RWPE2 (cell line): ENCODE data around the gene LCN1.
A peak's percentile ranks its signal among the peaks of the same experiment; 100 is the strongest.

Experiments
- ATAC-seq: fragments of 200-7000 bp; cut with Tn5 transposase; 3 replicates; pipeline ENCODE4 v1.9.1; 2021; ENCODE audit warnings: low read depth
- DNase-seq: peaks from one replicate; pipeline ENCODE4 v3.0.0-alpha.2; 2020; ENCODE audit warnings: low spot score
- H3K27ac ChIP-seq: fragments of 450-650 bp; 2 replicates; pipeline ENCODE4 v1.5.1; 2017; ENCODE audit warnings: mild to moderate bottlenecking; ENCODE audit not compliant: poor library complexity, severe bottlenecking
- H3K27me3 ChIP-seq: fragments of 250-450 bp; sonication (Bioruptor Pico); 2 replicates; pipeline ENCODE4 v1.5.1; 2021; ENCODE audit warnings: mild to moderate bottlenecking, moderate library complexity; ENCODE audit not compliant: insufficient read depth, poor library complexity, severe bottlenecking
- H3K36me3 ChIP-seq: fragments of 250-450 bp; sonication (Bioruptor Pico); 2 replicates; pipeline ENCODE4 v1.5.1; 2020; ENCODE audit warnings: low read depth, mild to moderate bottlenecking, moderate library complexity
- H3K4me1 ChIP-seq: fragments of 250-450 bp; sonication (Bioruptor Pico); 2 replicates; pipeline ENCODE4 v1.5.1; 2021; ENCODE audit warnings: mild to moderate bottlenecking, moderate library complexity; ENCODE audit not compliant: insufficient read depth, poor library complexity, severe bottlenecking
- H3K4me3 ChIP-seq: fragments of 250-450 bp; sonication (Bioruptor Pico); 2 replicates; pipeline ENCODE4 v1.5.1; 2021; ENCODE audit warnings: mild to moderate bottlenecking, moderate library complexity; ENCODE audit not compliant: severe bottlenecking
- H3K9me3 ChIP-seq: fragments of 250-450 bp; sonication (Bioruptor Pico); 2 replicates; pipeline ENCODE4 v1.5.1; 2021; ENCODE audit warnings: mild to moderate bottlenecking, moderate library complexity; ENCODE audit not compliant: severe bottlenecking
- CTCF ChIP-seq: fragments of 450-650 bp; IDR thresholded peaks from one replicate; pipeline ENCODE4 v1.5.1; 2017; ENCODE audit warnings: mild to moderate bottlenecking, moderate library complexity; ENCODE audit not compliant: poor library complexity, severe bottlenecking

The LCN1 gene

GRCh38 chr9:135570456-135570855 lies 49.2 kb downstream of the LCN1 start:
- ATAC-seq = no peak
- DNase-seq = no peak

DNA sequence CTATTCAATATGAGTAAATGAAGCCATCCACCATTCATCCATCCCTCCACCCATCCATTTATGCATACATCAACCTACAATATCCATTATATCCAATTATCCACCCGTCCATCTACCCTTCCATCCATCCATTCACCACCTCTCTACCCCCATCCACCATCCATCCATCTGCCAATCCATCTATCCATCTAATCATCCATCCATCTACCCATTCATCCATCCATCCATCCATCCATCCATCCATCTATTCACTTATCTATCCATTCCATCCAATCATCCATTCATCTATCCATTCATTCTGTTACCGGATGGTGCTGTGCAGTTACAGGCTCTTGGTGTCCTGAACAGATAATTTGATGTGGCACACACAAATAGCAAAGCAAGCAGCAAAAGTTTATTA lies 51.0 kb downstream of the LCN1 start:
- no peak for TF ChIP-seq CTCF
- peaks cover 26% of the 10 kb centered on the region for H3K27me3 ChIP-seq
- DNase-seq (no peak), ATAC-seq (no peak)
- no peak overlapping the region for H3K4me3 ChIP-seq
- no peak overlapping the region for H3K27ac ChIP-seq
- H3K36me3 ChIP-seq = no peaks in the 10 kb centered on the region
- peaks cover 3% of the 10 kb centered on the region for H3K9me3 ChIP-seq
- no peaks in the 10 kb centered on the region for H3K4me1 ChIP-seq

More at GRCh38 chr9:135570456-135570855, 49.2 kb downstream of the LCN1 start:
- no peak for TF ChIP-seq CTCF
- Histone ChIP-seq H3K27me3 (peaks cover 28% of the 10 kb centered on the region), H3K4me3 (no peak overlapping the region), H3K27ac (no peak overlapping the region), H3K36me3 (no peaks in the 10 kb centered on the region), H3K4me1 (no peaks in the 10 kb centered on the region), H3K9me3 (peaks cover 3% of the 10 kb centered on the region)

- Histone ChIP-seq H3K27ac (no peak overlapping the region), H3K27me3 (peaks cover 22% of the 10 kb centered on the region), H3K36me3 (no peaks in the 10 kb centered on the region), H3K4me3 (no peak overlapping the region), H3K9me3 (peaks cover 3% of the 10 kb centered on the region), H3K4me1 (no peaks in the 10 kb centered on the region)
- ATAC-seq (no peak), DNase-seq (no peak)
- no peak for TF ChIP-seq CTCF
These were observed 51.9 kb downstream of the LCN1 start for GRCh38 chr9:135573124-135573523.

GRCh38 chr9:135574331-135574730 lies 53.1 kb downstream of the LCN1 start:
- DNase-seq (no peak), ATAC-seq (no peak)
- no peak for TF ChIP-seq CTCF
- Histone ChIP-seq H3K36me3 (no peaks in the 10 kb centered on the region), H3K27ac (no peak overlapping the region), H3K4me1 (no peaks in the 10 kb centered on the region), H3K27me3 (peaks cover 19% of the 10 kb centered on the region), H3K4me3 (no peak overlapping the region), H3K9me3 (no peaks in the 10 kb centered on the region)

- H3K36me3 ChIP-seq = no peaks in the 10 kb centered on the region
- ATAC-seq (no peak), DNase-seq (peak; percentile 52)
- no peaks in the 10 kb centered on the region for H3K9me3 ChIP-seq
- peaks cover 15% of the 10 kb centered on the region for H3K27me3 ChIP-seq
- no peak overlapping the region for H3K27ac ChIP-seq
- H3K4me1 ChIP-seq = no peaks in the 10 kb centered on the region
- no peak for TF ChIP-seq CTCF
- H3K4me3 ChIP-seq = no peak overlapping the region
These were observed 53.7 kb downstream of the LCN1 start for GRCh38 chr9:135574943-135575342.
